Measurements from ENCODE around the gene C16orf86.

C16orf86 gene

DNA sequence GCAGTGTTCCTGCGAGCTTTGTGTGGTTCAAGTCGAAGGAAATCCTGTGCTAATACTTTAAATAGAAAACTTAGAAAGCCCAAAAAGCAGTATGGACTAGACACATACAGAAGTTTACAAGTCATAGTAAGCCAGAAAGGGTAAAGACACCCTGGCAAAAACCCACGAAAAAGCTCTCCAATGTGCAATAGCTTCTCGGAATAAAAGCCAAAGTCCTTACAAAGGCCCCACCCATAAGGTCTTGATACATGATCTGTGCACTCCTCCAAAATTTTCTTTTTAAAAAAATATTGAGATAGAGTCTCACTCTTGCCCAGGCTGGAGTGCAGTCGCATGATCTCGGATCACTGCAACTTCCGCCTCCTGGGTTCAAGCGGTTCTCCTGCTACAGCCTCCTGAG lies 10.3 kb downstream of the C16orf86 start:
- TF ChIP-seq POLR2AphosphoS5 (IDR thresholded peaks at IDR 0.05; ENCODE audit: low read depth, low read length) (no peak), TAF1 (IDR thresholded peaks at IDR 0.05; ENCODE audit: borderline replicate concordance, insufficient read depth, low read length) (no peak), SIN3A (IDR thresholded peaks at IDR 0.05; ENCODE audit: borderline replicate concordance, insufficient read depth, low read length) (no peak), FOXP2 (optimal IDR thresholded peaks at IDR 0.05; ENCODE audit: borderline replicate concordance, extremely low read depth, extremely low read length, insufficient read depth) (no peak)
- TF ChIP-seq, protein P1, sequence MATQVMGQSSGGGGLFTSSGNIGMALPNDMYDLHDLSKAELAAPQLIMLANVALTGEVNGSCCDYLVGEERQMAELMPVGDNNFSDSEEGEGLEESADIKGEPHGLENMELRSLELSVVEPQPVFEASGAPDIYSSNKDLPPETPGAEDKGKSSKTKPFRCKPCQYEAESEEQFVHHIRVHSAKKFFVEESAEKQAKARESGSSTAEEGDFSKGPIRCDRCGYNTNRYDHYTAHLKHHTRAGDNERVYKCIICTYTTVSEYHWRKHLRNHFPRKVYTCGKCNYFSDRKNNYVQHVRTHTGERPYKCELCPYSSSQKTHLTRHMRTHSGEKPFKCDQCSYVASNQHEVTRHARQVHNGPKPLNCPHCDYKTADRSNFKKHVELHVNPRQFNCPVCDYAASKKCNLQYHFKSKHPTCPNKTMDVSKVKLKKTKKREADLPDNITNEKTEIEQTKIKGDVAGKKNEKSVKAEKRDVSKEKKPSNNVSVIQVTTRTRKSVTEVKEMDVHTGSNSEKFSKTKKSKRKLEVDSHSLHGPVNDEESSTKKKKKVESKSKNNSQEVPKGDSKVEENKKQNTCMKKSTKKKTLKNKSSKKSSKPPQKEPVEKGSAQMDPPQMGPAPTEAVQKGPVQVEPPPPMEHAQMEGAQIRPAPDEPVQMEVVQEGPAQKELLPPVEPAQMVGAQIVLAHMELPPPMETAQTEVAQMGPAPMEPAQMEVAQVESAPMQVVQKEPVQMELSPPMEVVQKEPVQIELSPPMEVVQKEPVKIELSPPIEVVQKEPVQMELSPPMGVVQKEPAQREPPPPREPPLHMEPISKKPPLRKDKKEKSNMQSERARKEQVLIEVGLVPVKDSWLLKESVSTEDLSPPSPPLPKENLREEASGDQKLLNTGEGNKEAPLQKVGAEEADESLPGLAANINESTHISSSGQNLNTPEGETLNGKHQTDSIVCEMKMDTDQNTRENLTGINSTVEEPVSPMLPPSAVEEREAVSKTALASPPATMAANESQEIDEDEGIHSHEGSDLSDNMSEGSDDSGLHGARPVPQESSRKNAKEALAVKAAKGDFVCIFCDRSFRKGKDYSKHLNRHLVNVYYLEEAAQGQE (IDR thresholded peaks at IDR 0.05; ENCODE audit: insufficient read depth in 1 of 2, low read depth in 2 of 2, low read length in 2 of 2), result no peak

DNA sequence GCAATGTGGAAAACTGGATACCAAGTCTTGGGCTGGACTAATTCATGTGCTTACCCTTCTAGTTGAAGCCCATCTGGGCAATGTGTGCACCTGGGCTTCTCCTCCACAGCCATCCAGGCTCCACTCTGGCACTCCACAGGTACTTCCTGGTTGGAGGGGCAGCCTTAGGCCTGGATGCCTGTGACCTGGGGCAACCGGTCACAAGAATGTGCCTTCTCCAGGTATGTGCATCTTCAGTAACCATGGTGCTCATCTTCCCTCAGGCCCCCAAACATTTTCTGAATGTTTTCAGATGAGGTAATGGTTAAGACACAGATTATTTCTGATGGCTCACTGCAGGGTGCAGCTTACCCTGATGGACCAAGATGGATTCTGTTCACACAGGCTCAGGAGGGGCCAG lies 11.1 kb downstream of the C16orf86 start:
- TF ChIP-seq TAF1 (IDR thresholded peaks at IDR 0.05; ENCODE audit: borderline replicate concordance, insufficient read depth, low read length) (no peak), SIN3A (IDR thresholded peaks at IDR 0.05; ENCODE audit: borderline replicate concordance, insufficient read depth, low read length) (no peak), POLR2AphosphoS5 (IDR thresholded peaks at IDR 0.05; ENCODE audit: low read depth, low read length) (no peak), FOXP2 (optimal IDR thresholded peaks at IDR 0.05; ENCODE audit: borderline replicate concordance, extremely low read depth, extremely low read length, insufficient read depth) (no peak)
- TF ChIP-seq, protein P1 (IDR thresholded peaks at IDR 0.05; ENCODE audit: insufficient read depth in 1 of 2, low read depth in 2 of 2, low read length in 2 of 2), result no peak

DNA sequence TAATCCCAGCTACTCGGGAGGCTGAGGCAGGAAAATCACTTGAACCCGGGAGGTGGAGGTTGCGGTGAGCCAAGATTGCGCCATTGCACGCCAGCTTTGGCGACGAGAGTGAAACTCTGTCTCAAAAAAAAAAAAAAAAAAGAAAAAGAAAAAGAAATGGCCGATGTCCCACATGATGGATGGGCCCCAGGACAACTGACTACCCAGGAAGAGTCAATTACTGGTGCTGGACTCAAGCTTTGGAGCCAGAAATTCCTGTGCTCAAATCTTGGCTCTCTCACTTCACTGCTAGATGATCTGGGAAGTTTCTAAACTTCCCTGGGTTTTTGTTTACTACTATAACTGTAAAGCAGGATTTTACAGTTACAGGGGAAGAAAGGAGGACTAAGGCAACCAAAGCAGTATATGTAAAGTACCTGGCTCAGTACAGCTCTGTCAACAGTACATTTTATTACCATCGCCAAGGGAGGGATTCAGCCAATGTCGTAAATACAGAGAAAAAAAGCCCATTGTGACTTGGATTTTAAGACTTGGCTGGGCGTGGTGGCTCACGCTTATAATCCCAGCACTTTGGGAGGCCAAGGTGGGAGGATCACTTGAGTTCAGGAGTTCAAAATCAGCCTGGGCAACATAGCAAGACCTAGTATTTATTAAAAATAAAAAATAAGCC lies 11.9 kb downstream of the C16orf86 start:
- no peak for TF ChIP-seq TAF1 (IDR thresholded peaks at IDR 0.05; ENCODE audit: borderline replicate concordance, insufficient read depth, low read length)
- TF ChIP-seq SIN3A (IDR thresholded peaks at IDR 0.05; ENCODE audit: borderline replicate concordance, insufficient read depth, low read length), result no peak
- TF ChIP-seq POLR2AphosphoS5 (IDR thresholded peaks at IDR 0.05; ENCODE audit: low read depth, low read length), result no peak
- TF ChIP-seq, protein P1 (IDR thresholded peaks at IDR 0.05; ENCODE audit: insufficient read depth in 1 of 2, low read depth in 2 of 2, low read length in 2 of 2), result no peak
- no peak for TF ChIP-seq FOXP2 (optimal IDR thresholded peaks at IDR 0.05; ENCODE audit: borderline replicate concordance, extremely low read depth, extremely low read length, insufficient read depth)

DNA sequence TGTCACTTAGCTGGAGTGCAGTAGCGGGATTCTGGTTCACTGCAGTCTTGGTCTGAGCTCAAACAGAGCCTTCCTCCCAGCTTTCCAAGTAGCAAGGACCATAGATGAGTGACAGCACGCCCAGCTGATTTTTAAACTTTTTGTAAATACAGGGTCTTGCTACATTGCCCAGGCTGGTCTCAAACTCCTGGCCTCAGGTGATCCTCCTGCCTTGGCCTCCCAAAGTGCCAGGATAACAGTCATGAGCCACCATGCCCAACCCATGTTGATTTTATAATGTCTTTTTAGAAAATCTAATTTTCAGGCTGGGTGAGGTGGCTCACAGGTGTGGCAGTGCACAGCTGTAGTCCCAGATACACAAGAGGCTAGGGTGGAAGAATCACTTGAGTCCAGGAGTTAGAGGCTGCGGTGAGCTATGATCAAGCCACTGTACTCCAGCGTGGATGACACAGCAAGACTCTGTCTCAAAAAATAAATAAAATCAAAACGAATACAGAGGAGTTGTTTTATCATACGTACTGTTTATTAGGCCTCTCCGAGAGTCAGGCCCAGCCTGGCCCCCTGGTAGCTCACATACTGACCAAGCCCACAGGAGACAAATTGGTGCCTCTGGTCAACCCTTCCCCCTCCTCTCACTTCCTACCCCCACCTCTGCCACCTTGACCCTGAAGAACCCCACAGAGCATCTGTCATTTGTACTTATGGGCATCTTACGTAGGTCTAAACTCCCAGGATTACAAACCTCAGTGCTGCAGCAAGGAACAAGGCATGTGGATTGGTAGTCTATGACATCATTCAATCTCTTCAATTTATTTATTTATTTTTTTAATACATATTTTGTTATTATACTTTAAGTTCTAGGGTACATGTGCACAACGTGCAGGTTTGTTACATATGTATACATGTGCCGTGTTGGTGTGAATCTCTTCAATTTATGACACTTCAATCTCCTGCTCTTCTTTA lies 13.6 kb downstream of the C16orf86 start:
- TF ChIP-seq POLR2AphosphoS5 (IDR thresholded peaks at IDR 0.05; ENCODE audit: low read depth, low read length), result no peak
- TF ChIP-seq FOXP2 (optimal IDR thresholded peaks at IDR 0.05; ENCODE audit: borderline replicate concordance, extremely low read depth, extremely low read length, insufficient read depth), result no peak

DNA sequence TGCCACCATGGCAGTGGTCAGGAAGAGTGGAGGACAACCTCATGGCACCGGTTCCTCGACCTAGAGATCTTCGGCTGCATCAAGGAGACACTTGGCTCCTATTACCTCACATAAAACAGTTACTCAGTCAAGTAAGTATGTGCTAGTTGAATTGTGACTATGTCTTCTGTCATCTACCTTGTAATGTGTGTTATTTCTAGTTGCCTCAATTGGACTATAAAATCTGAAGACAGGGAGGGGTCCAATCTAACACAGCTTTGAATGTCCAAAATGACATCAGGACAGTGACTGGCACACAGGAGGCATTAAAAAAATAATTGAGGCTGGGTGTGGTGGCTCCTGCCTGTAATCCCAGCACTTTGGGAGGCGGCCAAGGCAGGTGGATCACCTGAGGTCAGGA lies 17.2 kb downstream of the C16orf86 start:
- TF ChIP-seq FOXP2 (optimal IDR thresholded peaks at IDR 0.05; ENCODE audit: borderline replicate concordance, extremely low read depth, extremely low read length, insufficient read depth), result no peak
- no peak for TF ChIP-seq SIN3A (IDR thresholded peaks at IDR 0.05; ENCODE audit: borderline replicate concordance, insufficient read depth, low read length)
- TF ChIP-seq, protein P1 (IDR thresholded peaks at IDR 0.05; ENCODE audit: insufficient read depth in 1 of 2, low read depth in 2 of 2, low read length in 2 of 2), result no peak
- no peak for TF ChIP-seq TAF1 (IDR thresholded peaks at IDR 0.05; ENCODE audit: borderline replicate concordance, insufficient read depth, low read length)
- TF ChIP-seq POLR2AphosphoS5 (IDR thresholded peaks at IDR 0.05; ENCODE audit: low read depth, low read length), result no peak

Data from PFSK-1 (cell line).